Adrenal gland (tissue), 5 donors: ENCODE measurements around the gene EYS.

Experiments
- CTCF ChIP-seq, 6 experiments: fragments of 450-650 bp in 4 of 6; fragments of 200-600 bp in 2 of 6; sonication (generic) in 1 of 6; IDR thresholded peaks; 1 replicate in 5 of 6; 2 replicates in 1 of 6; pipeline versions ENCODE4 v1.5.1 to v1.8.0; 2016 to 2021; ENCODE audit warnings: antibody characterized with exemption in 6 of 6, mild to moderate bottlenecking in 2 of 6, moderate library complexity in 1 of 6
- POLR2A ChIP-seq, 2 donors: fragments of 450-650 bp; IDR thresholded peaks; one replicate each; pipeline ENCODE4 v1.6.1; 2017; ENCODE audit warnings: antibody characterized with exemption in 2 of 2, mild to moderate bottlenecking in 2 of 2, moderate library complexity in 1 of 2
- donor health status: DM: no; HTN: no; CAD: no.

DNA sequence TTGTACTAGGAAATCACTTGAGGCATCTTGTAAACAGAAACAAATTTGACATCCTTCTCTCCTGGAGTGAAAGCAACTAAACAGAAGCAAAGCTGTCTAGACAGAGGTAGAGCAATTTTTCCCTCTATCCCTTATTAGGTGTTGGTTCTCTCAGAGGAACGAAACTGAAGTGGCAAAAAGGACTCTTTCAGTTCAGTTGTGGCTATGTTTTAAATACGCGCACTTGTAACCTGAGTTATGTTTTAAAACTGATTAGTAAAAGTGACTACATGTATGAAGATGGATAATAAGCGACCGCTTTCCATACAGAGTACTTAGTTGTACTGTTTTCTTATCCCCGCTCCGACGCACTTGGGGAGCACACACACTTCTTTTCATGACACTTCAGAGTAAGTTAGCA, 1520.4 kb downstream of the EYS start:
- no peak for TF ChIP-seq CTCF (IDR thresholded peaks at IDR 0.05)
- no peak for TF ChIP-seq POLR2A (IDR thresholded peaks at IDR 0.05)
